Stimulated activated CD4-positive, alpha-beta T cell treated with anti-CD3 and anti-CD28 coated beads, Interleukin-4, amount 100 ng/mL, for 1 hour (primary cell): ENCODE results near the gene RIPK4.
A peak's percentile ranks its signal among the peaks of the same experiment; 100 is the strongest.

ENCODE experiments used
- DNase-seq: peaks from one replicate; pipeline ENCODE4 v3.0.0-alpha.2; 2020

Gene RIPK4

GRCh38 chr21:41766883-41767605 lies at the start of gene RIPK4:
Gene RIPK4 (minus strand): TSS chr21:41767052. CDS start chr21:41767041, 11 bp downstream.
- DNase-seq = peak; percentile 68

DNA sequence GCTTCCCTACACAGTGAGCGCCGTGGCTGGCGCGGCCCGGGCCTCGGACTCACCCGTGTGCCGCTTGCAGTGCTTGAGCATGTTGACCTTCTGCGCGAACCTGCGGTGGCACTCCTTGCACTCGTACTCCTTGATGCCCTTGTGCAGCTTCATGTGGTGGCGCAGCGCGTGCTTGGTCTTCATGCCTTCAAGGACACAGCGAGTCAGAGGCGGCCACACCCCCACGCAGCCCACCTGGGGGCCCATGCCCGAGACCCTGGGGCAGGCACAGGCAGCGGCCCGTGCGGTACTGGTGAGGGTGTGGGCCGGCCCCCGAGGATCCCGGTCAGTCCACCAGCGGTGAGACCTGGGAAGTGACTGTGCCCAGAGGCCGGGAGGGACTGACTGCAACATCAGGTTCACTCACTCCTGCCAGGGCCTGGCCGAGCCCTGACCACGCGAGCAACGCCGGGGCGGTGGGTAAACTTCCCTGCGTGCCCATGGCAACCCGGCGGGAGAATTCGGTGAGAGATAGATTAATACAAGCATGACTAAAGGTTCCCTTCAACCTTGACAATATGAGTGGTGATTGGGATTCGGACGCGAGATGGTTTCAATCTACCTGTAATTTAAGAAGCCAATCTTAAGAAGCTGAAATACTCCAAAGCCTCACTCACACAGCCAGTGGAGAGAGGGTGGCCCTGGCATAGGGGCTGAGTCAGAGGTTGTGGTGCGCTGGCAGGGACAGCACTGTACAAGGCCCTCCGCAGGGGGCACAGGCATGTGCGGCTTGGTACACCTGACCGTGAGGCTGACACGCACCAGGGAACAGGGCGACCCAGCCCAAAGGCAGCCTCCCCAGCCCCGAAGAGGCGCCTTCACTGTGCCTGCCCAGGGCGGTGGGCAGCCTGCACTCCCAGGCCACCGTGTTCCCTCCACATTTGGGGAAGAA lies 49.1 kb upstream of the RIPK4 start:
- DNase-seq = no peak

DNA sequence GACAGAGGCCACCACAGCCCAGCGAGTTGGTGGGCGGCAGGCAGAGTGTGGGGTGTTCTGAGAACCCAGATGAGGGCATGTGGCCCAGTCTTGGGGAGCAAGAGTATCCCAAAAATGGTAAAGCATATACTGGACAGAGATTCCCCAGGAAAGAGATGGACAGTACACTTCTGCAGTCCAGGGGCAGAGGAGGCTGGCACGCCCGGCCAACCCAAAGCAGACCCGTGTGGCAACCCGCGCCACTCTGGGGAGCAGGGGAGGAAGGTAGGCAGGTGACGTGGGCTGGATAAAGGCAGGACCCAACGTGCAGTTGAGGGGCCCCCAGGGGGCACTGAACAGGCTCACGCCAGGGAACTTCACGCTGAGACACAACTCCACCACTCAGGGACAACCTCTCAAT lies 46.4 kb upstream of the RIPK4 start:
- no peak for DNase-seq

DNA sequence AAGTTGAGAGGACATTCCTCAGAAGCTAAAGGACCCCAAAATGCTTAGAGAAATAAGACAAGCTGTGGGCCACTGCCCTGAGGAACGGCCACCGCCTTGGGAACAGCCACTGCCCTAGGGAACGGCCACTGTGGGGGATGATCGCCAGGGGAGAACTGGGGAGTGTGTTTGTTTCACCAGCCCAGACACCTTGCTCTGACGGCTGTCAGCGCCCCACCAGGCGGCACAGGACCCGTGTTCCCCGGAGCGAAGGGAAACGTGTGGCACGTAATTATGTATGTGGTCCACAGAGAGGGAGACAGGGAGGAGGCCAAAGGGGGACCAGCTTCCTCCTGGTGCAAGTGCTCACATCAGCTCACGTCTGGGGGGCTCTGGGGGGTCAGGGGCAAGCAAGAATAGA lies 45.8 kb upstream of the RIPK4 start:
- DNase-seq = no peak

DNA sequence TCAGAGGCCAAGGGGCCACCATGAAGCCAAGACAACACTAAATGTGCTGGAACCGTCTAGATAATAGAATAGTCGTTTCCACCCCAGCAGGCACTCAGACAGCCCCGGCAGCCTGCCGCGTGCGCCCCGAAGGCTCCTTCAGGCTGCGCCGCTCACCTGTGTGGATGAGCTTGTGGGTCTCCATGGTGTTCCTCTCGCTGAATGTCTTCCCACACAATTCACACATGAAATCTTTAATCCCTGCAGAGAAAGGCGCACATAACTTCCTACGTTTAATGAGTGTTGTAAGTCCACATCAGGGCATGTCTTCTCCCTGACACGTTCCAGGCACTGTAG lies 43.7 kb upstream of the RIPK4 start:
- DNase-seq = no peak

- no peak for DNase-seq
Observed at GRCh38 chr21:41809891-41810596, 43.2 kb upstream of the RIPK4 start.

GRCh38 chr21:41808846-41809245 lies 42.0 kb upstream of the RIPK4 start:
- no peak for DNase-seq

GRCh38 chr21:41808094-41808493 lies 41.2 kb upstream of the RIPK4 start:
- no peak for DNase-seq

DNA sequence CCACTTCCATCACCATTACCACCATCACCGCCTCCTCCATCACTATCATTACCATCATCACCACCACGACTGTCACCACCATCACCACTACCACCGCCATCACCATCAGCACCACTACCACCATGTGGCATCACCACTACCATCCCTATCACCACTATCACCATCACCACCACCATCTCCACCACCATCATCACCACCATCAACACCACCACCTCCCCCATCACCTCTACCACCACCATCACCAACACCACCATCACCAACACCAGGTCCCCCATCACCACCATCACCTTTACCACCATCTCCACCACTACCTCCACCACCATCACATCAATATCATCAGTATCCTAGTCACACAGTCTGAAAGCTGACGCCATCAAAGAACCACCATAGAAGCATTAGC lies 39.9 kb upstream of the RIPK4 start:
- DNase-seq = no peak

GRCh38 chr21:41805643-41806042 lies 38.8 kb upstream of the RIPK4 start:
- no peak for DNase-seq

DNA sequence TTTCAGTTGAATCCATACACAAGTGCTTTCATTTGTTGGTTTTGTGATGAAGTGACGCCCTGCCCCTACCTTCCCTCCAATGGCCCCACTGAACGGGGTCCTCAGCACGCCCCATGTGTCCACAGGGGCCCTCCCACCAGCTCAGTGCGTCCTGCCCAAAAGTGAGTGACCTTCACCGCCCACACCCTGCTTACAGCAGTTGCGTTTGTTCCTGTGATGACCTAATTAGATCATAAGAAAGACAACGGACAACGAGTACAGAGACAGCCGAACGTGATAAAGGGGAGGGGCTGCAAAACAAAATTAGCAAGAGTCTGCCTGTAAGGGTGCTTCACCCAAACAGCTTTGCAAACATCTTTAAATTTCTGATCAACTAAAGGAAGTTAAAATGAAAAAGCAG lies 38.2 kb upstream of the RIPK4 start:
- no peak for DNase-seq

DNA sequence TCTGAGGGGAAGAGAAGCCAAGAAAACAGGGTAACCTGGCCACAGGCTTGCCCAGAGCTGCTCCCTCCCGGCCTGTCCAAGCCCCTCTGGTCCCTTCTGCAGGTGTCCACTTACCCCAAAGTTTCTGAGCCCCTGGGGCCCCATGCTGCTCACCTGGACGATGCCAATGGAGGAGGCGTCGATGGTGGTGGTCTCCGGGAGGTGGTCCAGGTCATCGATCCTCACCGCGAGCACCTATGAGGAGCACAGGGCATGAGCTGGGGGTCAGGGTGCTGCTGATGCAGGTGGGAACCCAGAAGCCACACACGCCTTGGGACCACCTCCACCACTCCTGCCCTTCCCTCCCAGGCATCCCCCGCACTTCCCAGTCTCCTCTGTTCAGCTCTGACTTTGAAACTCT lies 37.5 kb upstream of the RIPK4 start:
- no peak for DNase-seq

DNA sequence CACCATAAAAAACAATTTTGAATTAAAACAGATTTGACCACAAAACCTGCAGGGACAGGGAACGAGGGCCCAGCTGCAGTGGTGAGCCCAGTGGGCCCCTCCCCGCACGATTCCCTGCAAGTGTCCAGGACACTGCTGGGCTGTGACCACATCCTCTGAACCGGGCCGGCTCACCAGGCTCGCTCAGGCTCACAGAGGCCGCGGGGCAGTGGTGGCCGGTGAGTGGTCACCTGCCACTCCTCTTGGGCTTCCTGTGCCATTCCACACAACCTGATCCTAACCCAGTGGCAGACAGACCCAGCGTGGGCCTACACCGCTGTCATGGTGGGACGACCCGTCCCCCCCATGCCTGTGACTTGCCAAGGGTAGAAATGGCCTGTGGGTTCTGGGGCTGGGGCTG lies 36.5 kb upstream of the RIPK4 start:
- no peak for DNase-seq

- DNase-seq = no peak
Observed at GRCh38 chr21:41802684-41803083, 35.8 kb upstream of the RIPK4 start.

DNA sequence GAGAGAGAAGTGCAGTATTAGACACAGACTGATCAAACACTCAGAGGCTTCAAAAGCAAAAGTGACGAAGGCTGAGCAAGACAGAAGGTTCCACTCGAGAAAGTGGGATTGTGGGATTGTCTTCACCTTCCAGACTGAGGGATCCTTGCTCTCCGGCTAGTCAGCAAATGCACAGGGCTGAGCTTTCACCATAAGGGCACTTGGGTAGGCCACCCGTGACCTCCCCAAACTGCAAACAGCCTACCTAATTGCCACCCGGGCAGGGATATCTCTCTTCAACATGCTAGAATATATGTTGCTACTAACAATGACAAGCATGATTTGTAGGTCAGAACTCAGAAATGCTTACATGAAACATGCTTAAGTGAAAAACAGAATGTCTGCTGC lies 35.3 kb upstream of the RIPK4 start:
- no peak for DNase-seq

- no peak for DNase-seq
Observed at GRCh38 chr21:41801321-41802197, 34.7 kb upstream of the RIPK4 start.

- DNase-seq = no peak
Observed at GRCh38 chr21:41800425-41801320, 33.8 kb upstream of the RIPK4 start.

- no peak for DNase-seq
Observed at GRCh38 chr21:41799763-41800162, 32.9 kb upstream of the RIPK4 start.

DNA sequence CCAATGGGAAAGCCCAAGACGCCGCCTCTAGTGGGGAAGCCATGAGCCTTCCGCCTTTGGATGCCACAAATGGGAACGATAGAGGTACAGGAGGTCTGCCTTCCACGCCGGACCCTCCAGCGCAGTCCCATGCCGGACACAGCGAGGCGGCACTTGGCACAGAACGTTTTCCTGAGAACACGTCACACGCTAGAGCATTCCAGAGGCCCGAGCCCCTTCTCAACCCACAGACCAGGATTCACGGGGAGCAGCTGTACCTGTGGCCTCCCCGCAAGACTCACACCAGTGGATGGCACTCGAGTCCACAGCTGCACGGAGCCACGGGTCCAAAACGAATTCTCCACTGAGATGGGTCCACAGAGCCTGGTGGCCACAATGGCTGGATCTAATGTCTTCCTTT lies 31.5 kb upstream of the RIPK4 start:
- DNase-seq = no peak

- no peak for DNase-seq
Observed at GRCh38 chr21:41796476-41797080, 29.7 kb upstream of the RIPK4 start.

DNA sequence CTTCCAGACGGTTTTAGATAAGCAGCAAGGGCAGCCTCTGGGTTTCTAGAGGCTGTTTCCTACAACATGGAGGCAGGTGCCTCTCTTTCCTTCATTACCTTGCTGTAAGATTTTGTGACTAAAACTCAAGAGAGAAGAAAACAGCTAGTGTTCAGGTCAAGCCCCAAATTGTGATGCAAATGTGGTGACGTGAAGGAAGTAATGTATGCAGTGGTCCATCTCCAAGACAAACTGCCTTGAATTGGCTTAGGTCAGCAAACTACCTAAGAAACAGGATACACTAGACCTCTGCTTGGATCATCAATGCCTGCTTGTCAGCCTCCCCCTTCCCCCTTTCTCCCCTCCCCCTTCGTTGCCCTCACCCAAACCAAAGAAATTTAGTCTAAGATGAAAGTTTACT lies 28.9 kb upstream of the RIPK4 start:
- DNase-seq = no peak
